GM20000 (cell line): ENCODE data around the gene ZSCAN4.
A peak's percentile ranks its signal among the peaks of the same experiment; 100 is the strongest.

Experiments
- DNase-seq: peaks from one replicate; pipeline ENCODE4 v3.0.0; 2012; ENCODE audit warnings: low spot score
- CTCF ChIP-seq: IDR thresholded peaks from 2 replicates; pipeline ENCODE4 v1.5.1; 2012; ENCODE audit warnings: mild to moderate bottlenecking, control low read depth; ENCODE audit errors: extremely low read depth, missing control alignments

ZSCAN4 gene

GRCh38 chr19:57708641-57709361 is 40.1 kb downstream of the ZSCAN4 start, which contains the start of gene ZNF154:
TSS of gene ZNF154 (minus strand) at chr19:57709204. CDS start at chr19:57708971, 233 bp downstream.
- TF ChIP-seq CTCF, result no peak
- DNase-seq, result peak; percentile 71

- TF ChIP-seq CTCF, result no peak
- no peak for DNase-seq
Observed at GRCh38 chr19:57709616-57710015, 40.9 kb downstream of the ZSCAN4 start.

GRCh38 chr19:57712222-57712621 is 43.5 kb downstream of the ZSCAN4 start:
- DNase-seq, result no peak
- TF ChIP-seq CTCF, result no peak

GRCh38 chr19:57719424-57719823 is 50.7 kb downstream of the ZSCAN4 start:
- DNase-seq, result no peak
- TF ChIP-seq CTCF, result no peak

GRCh38 chr19:57719901-57720519 is 51.3 kb downstream of the ZSCAN4 start:
- no peak for DNase-seq
- no peak for TF ChIP-seq CTCF

- TF ChIP-seq CTCF, result no peak
- no peak for DNase-seq
Observed at GRCh38 chr19:57720878-57721277, 52.1 kb downstream of the ZSCAN4 start.
